GM19238 (cell line): ENCODE results near the gene OR4D10.
A peak's percentile ranks its signal among the peaks of the same experiment; 100 is the strongest.
"Not testable (repeated sequence)": the region's sequence is repeated elsewhere in the genome, so short reads cannot be mapped to it uniquely, and the experiment has no call there.

Experiments
- DNase-seq: peaks from one replicate; pipeline ENCODE4 v3.0.0; 2011; ENCODE audit warnings: low spot score; ENCODE audit not compliant: insufficient read length

Gene OR4D10

DNA sequence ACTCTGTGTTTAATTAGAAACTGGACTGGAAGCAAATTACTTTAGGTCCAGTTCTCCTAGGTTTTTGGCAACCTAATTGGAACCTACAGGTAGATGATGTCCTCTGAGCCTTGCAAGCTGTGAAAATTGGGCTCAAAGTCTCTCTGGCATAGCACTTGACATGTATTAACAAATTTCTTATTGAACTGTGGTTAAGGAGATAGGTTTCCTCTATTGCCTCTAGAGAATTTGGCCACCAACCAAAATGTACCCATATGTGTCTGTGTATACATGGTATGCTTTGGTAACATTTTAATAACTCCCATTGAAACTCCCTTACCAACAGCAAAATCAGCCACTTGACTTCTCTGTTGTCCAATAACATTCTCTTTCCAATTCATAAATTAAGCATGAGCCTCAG, at the start of gene OR4D10:
Gene OR4D10 (plus strand): TSS at position 301 of the 400 bp plus-strand sequence. CDS start 4,115 bp downstream, outside the sequence.
- DNase-seq: no peak

DNA sequence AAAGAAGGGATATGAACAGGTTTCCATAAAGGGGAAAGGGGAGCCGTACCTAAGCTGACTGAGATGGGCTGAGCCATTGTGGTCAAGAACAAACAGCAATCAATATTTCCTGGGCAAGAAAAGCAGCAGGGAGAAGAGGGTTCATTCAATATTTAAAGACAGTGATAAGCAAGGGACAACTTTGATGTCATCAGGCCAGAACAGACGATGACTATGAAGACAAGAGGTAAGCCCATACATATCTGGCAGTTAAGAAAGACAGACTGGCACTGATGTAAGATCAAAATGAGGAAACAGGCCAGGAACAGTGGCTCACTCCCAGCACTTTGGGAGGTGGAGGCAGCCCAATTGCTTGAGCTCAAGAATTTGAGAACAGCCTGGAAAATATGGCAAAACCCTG, 49.3 kb upstream of the OR4D10 start:
- no peak for DNase-seq

DNA sequence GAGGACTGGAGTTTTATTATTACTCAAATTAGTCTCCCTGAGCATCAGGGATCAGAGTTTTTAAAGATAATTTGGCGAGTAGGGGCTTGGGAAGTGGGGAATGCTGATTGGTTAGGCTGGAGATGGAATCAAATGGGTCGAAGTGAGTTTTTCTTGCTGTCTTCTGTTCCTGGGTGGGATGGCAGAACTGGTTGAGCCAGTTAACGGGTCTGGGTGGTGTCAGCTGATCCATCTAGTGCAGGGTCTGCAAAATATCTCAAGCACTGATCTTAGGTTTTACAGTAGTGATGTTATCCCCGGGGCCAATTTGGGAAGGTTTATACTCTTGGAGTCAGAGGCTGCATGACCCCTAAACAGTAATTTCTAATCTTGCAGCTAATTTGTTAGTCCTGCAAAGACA, 48.0 kb upstream of the OR4D10 start:
- DNase-seq: no peak

DNA sequence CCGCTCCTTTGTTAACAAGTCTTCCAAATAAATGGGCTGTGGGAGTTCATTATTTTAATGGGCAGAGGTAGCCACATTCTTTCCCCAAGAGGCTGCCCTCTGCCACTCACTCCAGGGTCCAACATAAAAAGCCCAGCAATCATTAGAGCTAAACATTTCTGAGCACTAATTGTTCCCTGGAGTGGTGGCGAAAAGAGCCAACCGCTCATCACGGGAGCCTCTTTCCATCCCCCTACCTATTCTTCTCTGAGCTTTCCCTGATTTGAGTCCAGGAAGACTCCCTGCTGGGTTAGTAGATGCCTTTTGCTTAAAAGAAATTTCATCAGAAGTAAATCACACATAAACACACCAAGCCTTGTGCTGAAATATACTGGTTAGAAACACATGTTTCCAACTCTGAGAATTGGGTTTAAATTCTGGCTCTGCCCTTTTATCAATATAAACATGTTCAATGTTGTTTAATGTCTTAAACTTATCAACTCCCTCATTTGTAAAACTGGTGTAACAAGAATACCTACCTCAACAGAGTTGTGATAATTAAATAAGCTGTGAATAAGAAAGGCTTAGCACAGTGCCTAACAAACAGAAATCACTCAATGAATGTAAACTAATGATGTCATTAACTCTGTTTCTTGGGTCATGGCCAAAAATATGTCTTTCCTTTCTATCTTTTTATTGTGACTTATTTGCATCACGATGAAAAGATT, 46.6 kb upstream of the OR4D10 start, which contains the start of gene OR5A2:
Gene OR5A2 (minus strand): TSS at position 53 of the 707 bp plus-strand sequence. CDS start 3,460 bp downstream, outside the sequence.
- DNase-seq: no peak

DNA sequence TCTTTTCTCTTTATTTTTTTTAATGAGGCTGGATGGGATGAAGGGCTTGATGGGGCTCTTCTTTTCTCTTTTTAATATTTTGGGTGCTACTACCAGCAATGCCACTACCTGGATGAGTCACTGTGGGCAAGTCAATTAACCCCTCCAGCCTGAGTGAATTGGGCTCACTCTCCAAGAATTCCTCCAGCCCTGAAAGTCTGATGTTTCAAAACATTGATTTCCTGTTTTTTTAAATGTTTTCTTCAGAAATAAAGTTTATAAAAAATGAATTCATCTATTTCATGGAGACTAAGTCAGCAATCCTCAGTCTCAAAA, 46.1 kb upstream of the OR4D10 start:
- DNase-seq: no peak

DNA sequence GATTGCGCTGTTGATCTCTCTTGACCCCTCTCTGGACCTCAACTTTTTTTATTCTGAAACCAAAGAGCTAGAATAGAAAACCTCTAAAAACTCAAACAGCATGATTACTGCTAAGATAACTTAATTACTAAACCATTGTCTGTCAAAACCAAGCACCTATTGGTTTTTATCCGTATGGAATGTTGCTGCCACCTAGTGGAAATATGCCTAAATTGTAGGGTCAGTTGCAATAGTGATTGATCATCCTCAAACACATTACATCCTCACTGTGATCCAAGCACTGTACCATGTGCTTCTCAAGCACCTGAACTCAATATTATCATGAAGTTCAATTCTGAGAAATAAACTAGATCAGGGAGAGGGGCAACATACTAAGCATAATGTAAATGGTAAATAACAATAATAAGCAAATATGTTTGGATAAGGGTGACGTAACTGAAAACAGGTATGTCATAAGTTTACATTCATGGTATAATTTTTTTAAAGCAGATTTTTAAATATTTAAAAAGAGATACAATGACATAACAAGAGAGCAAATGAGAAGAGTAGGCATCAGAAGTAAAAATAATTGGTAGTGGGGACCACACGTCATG, 43.1 kb upstream of the OR4D10 start:
- peak; percentile 19 for DNase-seq

DNA sequence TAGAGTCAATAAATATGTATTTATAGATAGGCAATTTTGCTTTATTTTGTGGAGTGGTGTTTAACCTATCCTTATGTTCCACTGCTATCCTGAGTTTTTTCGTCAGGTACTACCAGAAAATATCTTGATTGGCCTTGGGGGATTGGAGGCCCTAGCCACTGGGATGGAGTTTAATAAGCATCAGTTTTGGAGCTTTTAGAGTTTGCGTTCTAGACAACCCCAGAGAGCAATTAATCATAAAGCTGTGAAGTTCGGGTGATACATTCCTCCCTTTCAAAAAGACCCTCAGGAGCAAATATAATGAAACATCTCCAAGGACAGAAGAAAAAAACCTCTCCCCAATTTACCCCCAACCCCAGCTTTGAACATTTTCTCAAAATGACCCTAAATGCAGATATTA, 36.9 kb upstream of the OR4D10 start, which contains the start of gene OR5A1:
Gene OR5A1 (plus strand): TSS at position 301 of the 400 bp plus-strand sequence. CDS start 6,700 bp downstream, outside the sequence.
- DNase-seq: no peak

DNA sequence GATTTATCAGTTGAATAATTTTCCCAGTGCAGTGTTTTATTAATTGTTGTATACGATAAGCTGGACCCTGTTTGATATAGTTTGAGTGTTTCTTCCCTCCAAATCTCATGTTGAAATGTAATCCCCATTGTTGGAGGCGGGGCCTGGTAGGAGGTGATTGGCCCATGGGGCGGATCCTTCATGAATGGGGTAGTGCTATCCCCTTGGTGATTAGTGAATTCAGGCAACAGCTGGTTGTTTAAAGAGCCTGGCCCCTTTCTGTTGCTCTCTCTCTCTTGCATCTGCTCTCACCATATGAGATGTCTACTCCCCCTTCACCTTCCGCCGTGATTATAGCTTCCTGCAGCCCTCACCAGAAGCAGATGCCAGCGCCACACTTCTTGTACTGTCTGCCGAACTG, 35.3 kb upstream of the OR4D10 start:
- DNase-seq: no peak

DNA sequence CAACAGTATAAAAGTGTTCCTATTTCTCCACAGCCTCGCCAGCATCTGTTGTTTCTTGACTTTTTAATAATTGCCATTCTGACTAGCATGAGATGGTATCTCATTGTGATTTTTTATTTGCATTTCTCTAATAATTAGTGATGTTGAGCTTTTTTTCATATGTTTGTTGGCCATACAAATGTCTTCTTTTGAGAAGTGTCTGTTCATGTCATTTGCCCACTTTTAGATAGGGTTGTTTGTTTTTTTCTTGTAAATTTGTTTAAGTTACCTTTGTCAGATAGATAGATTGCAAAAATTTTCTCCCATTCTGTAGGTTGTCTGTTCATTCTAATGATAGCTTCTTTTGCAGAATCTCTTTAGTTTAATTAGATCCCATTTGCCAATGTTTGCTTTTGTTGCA, 27.5 kb upstream of the OR4D10 start:
- DNase-seq: not testable (repeated sequence)

DNA sequence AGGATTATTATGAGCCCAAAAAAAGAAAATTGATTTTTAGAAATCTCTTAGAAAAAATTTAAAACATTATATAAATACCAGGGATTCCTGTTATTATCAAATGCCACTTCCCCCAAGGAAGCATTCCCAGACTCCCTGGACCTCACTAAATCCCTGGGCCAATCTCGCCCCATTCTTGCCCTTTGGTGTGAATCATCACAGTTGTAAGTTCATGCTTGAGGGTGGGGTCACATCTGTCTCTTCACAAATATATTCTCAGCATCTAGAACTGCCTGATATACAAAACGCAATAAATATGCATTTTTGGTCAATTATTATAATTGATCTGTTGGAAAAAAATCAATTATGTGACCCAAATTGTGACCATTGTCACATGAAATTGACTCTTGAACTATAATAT, 24.6 kb upstream of the OR4D10 start:
- DNase-seq: no peak

DNA sequence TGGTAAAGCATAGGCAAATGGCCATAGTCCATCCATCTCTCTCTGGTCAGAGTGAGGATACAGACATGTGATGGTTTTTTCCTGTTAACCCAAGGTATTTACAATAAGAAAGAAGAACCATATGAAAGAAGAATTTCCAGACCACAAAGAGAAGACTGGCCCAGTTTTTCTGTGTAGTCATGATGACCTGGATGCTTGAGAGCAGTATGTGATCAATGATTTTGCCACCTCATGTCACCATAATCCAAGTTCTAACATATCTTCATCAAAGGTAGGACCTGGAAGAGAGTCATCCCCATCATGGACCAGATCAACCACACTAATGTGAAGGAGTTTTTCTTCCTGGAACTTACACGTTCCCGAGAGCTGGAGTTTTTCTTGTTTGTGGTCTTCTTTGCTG, 16.5 kb upstream of the OR4D10 start, which contains the start of gene OR4D6:
Gene OR4D6 (plus strand): TSS at position 301 of the 400 bp plus-strand sequence. CDS start 0 bp downstream, at position 301.
- DNase-seq: no peak

DNA sequence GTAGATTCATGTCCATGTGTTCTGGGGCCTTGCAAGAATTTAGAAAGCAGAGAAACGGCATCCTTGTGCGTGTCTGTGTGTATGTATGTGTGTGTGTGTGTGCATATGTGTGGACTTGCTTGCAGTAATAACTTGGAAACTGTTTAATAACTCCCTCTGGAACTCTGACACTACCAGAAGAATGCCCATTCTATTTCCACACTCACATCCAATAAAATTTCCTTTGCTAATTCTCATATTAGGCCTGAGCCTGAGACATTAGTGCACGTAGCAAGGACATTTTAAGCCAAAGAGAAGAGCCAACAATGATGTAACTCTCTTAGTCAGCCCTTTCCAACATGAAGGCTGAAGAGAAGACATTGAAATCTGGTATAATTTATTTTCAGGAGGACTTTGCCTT, 13.2 kb upstream of the OR4D10 start:
- no peak for DNase-seq

DNA sequence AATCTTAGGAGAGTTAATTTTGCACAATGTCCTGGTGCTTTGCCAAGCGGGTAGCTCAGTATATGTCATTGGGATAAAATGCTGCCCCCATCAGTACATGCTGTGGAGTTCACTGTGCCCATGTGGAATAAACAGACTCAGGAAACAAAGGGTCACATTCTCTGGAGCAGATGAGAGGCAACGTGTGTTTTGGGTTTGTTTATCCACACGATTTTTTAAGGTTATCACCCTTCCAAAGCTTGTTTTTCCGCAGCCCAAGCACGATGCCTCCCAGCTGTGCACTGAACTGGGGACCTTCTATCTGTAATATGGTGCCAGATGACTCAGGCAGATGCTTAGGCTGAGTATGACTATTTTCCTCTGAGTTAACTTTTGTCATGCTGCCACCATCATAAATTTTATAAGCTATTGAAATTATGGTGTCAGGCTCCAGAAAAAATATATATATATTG, 9.9 kb upstream of the OR4D10 start:
- no peak for DNase-seq

DNA sequence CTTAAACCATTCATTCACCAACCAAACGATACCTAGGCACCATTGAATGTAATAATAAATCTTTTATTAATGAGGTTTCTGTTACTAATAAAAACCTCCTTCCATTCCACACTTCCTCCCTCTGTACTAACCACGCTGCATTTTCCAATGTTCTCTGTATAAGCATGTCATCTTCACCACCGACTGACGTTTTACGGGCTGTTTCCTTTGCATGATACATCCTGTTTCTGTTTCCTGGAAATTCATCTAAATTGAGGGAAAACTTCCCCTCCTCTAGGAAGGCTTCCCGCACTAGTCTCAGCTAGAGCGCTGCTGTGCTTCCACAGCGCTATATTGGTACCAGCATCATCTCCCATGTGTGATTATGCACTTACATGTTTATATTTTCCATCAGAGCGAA, 2.1 kb downstream of the OR4D10 start:
- DNase-seq: no peak

DNA sequence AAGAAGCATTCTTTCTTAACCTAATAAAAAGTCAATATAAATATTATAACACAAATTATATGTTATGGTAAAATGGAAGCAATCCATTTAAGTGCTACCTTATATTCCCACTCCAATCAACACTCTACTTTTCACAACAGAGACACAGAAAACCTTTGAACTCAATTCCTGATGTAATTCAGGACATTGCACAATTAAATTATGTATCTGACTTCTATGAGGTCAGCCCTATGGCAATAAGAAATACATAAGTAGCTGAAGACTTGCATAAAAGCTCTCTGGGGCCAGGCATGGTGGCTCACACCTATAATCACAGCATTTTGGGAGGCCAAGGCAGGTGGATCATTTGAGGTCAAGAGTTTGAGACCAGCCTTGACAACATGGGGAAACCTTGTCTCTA, 6.8 kb downstream of the OR4D10 start:
- DNase-seq: no peak

DNA sequence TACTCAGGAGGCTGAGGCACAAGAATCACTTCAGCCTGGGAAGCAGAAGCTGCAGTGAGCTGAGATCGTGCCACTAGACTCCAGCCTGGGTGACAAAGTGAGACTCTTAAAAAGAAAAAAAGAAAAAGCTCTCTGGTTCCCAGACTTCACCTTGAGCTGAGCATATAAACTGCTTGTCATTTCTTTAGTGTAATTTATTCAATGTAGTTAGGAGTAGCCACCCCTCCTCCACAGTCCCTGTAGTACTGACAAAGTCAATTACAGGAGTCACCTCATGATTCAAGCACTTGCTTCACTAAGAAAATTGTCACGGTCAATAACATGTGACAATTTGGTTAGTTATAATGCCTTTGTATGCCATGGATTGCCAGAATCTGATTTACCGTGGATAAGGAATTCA, 7.2 kb downstream of the OR4D10 start:
- no peak for DNase-seq

DNA sequence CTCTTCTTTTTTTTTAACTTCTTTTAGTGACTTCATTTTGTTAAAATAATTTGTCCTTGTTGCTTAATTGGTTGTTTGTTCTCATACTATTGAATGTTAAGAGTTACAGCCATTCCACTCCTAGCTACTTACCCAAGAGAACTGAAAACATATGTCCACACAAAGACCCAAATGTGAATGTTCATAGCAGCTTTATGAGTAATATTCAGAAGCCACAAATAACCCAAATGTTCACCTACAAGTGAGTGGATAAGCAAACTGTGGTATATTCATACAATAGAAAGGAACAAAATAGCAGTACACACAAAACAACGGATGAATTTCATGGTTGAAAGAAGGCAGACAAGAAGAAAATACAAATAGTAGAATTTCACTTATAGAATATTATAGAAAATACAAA, 28.8 kb downstream of the OR4D10 start:
- DNase-seq: no peak

DNA sequence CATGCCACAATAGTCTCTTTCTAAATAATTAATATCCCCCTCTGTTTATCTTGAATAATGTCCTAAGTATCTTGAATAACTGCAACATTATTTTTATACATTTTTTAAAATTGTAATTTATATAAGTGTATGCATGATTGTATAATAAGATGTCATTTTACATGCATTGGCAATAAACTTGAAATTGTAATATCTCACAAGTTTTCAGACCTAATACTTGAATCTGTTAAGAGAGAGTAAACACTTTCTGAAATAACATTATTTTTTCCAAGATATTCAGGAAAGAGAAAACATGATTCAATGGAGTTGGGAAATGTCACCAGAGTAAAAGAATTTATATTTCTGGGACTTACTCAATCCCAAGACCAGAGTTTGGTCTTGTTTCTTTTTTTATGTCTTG, 30.2 kb downstream of the OR4D10 start, which contains the start of gene OR4D11:
Gene OR4D11 (plus strand): TSS at position 301 of the 400 bp plus-strand sequence. CDS start 0 bp downstream, at position 301.
- DNase-seq: no peak

DNA sequence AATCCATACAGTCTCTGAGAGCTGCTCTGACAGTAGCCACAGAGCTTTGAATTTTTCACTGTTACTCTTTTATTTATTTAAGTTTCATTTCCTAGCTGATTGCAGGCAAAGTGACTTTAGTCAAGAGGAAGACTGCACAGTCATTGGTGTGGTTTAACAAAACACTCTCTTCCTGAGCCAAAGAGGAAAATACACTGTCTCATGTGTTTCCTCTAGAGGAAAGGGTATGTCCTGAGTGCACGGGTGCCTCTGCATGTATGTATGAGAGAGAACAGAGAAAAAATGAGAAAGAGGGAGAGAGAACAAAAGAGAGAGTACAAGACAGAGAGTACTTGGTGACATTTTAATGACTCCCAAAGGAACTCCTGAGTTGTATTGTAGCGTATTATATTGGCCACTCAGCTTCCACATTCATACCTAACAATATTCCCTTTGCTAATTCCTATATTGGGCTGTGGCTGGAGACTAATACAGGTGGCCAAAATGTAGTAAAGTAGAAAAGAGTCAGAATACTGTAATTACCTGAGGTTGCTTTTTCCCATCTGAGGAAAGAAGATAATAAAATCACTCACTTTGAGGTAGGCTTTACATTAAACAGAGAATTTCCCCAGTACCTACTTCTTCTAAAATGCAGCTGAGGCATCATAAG, 38.0 kb downstream of the OR4D10 start, which contains the start of gene OR4D9:
Gene OR4D9 (plus strand): TSS at position 599 of the 649 bp plus-strand sequence. CDS start 3,374 bp downstream, outside the sequence.
- no peak for DNase-seq

DNA sequence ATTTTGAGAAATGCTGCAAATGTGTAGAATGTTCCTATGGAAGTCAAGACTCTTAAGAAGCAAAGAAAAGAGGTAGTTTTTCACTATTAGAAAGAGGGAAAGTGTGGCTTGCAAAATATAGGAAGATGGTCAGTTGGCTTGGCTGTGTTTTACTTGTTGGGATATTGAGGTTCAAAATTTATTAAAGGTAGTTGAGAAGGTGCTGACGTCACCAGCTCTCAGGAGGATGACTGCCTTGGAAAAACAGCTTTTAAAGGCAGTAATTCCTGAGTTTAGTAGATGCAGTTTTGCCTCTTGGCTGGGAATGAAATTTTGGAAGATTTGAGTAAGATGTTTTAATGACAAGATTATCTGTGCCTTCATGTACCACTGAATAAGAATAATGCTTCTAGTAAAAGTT, 38.6 kb downstream of the OR4D10 start:
- no peak for DNase-seq

DNA sequence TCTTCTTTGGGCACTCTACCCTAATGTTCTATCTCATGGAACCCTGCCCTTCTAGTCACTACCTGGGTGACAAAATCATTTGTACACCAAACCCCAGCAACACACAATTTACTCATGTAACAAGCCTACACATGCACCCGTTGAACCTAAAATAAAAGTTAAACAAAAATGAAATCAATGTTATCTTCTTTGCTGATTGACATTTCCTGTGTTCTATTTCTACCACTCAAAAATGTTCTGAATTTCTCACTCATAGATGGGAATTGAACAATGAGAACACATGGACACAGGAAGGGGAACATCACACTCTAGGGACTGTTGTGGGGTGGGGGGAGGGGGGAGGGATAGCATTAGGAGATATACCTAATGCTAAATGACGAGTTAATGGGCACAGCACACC, 47.0 kb downstream of the OR4D10 start:
- DNase-seq: not testable (repeated sequence)

DNA sequence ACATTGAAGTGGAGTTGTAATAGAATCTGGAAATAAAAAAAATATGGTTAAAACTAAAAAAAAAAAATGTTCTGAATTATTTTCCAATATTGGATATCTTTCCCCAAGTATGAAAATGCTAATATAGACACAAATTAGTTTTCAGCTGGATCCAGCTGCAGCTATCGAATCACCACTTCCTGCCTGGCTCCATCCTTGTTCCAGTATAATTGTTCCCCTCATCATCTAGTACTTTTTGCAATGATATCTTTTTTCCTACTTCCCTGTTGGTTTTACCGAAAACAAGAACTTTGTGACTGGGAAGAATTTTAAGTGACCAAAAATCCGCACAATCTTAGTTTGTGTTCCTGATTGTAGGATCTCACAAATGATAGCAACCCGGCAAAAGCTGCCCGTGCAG, 47.6 kb downstream of the OR4D10 start:
- no peak for DNase-seq
